Stimulated activated CD8-positive, alpha-beta memory T cell treated with anti-CD3 and anti-CD28 coated beads, Interleukin-15, amount 100 ng/mL, for 4 hours (primary cell): Measurements from ENCODE around the gene ACOD1.
"Not testable (repeated sequence)": the region's sequence is repeated elsewhere in the genome, so short reads cannot be mapped to it uniquely, and the experiment has no call there.

Experiments used
- DNase-seq, 2 donors: peaks; one replicate each; pipeline ENCODE4 v3.0.0-alpha.2; 2020; ENCODE audit warnings: low read depth in 2 of 2

Gene ACOD1

GRCh38 chr13:76953968-76954367 lies 5.7 kb downstream of the ACOD1 start:
- DNase-seq, result no peak

GRCh38 chr13:76954538-76954937 lies 6.2 kb downstream of the ACOD1 start:
- no peak for DNase-seq

- DNase-seq, result no peak
Measured at GRCh38 chr13:76955193-76955592, 6.9 kb downstream of the ACOD1 start.

- DNase-seq, result no peak
Measured at GRCh38 chr13:76955661-76956060, 7.3 kb downstream of the ACOD1 start.

- no peak for DNase-seq
Measured at GRCh38 chr13:76958841-76959432, 10.6 kb downstream of the ACOD1 start.

GRCh38 chr13:76959734-76960133 lies 11.4 kb downstream of the ACOD1 start:
- DNase-seq, result not testable (repeated sequence)

- no peak for DNase-seq
Measured at GRCh38 chr13:76965759-76966421, 17.6 kb downstream of the ACOD1 start.

GRCh38 chr13:76967031-76967430 lies 18.7 kb downstream of the ACOD1 start:
- DNase-seq, result no peak

GRCh38 chr13:76968041-76968440 lies 19.7 kb downstream of the ACOD1 start:
- DNase-seq, result no peak

- no peak for DNase-seq
Measured at GRCh38 chr13:76969488-76970365, 21.4 kb downstream of the ACOD1 start.

- no peak for DNase-seq
Measured at GRCh38 chr13:76971215-76971614, 22.9 kb downstream of the ACOD1 start.

- no peak for DNase-seq
Measured at GRCh38 chr13:76971851-76972829, 23.8 kb downstream of the ACOD1 start.

GRCh38 chr13:76973920-76974617 lies 25.8 kb downstream of the ACOD1 start:
- no peak for DNase-seq

GRCh38 chr13:76974618-76974975 lies 26.3 kb downstream of the ACOD1 start:
- DNase-seq, result no peak

- DNase-seq, result no peak
Measured at GRCh38 chr13:76975863-76976262, 27.6 kb downstream of the ACOD1 start.

GRCh38 chr13:76976490-76976889 lies 28.2 kb downstream of the ACOD1 start:
- DNase-seq, result no peak

- DNase-seq, result no peak
Measured at GRCh38 chr13:76976929-76977328, 28.6 kb downstream of the ACOD1 start.

- DNase-seq, result peak; percentile 54 to 60
Measured at GRCh38 chr13:76980075-76980718, 31.9 kb downstream of the ACOD1 start.

GRCh38 chr13:76982061-76982460 lies 33.8 kb downstream of the ACOD1 start:
- DNase-seq, result no peak

GRCh38 chr13:76983676-76984075 lies 35.4 kb downstream of the ACOD1 start:
- DNase-seq, result no peak

- peak; percentile 53 to 66 for DNase-seq
Measured at GRCh38 chr13:76991432-76991795, 43.1 kb downstream of the ACOD1 start.
